Inflammatory macrophage (primary cell): ENCODE data around the gene ABCD1.
"Not testable (repeated sequence)": the region's sequence is repeated elsewhere in the genome, so short reads cannot be mapped to it uniquely, and the experiment has no call there.

ENCODE experiments used
- DNase-seq, 2 donors: peaks; one replicate each; pipeline ENCODE4 v3.0.0-alpha.2; 2020 to 2022

ABCD1 gene

DNA sequence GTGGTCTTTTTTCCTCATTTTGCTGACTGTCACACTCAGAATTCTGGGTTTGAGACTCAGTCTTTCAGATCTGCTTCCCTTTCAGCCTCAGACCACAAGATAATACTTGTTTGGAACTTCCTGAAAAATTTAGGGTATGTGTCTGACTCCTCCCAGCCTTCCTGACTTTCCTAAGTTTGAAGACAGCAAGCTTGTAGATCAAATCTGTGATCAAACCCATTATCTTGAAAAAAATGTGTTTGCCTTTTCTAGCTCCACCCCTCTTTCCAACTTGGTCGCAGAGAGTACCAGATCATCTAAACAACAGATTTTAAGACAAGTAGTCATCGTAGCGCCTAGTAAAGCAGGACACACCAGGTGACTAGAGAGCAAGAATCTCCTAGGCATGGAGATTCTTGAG, 10.4 kb upstream of the ABCD1 start:
- peak; percentile 18 to 43 for DNase-seq

DNA sequence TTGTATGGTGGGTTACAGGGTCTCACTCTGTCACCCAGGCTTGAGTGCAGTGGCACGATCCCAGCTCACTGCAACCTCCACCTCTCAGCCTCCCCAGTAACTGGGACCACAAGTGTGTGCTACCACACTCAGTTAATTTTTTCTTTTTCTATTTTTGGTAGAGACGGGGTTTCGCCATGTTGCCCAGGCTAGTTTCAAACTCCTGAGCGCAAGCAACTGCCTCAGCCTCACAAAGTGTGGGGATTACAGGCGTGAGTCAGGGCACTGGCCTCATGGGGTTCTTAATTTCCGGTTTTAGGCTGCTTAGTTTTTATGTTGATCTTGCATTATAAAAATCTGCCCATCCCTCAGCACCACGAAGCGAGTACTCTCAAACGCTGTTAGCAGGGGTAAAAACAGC, 7.2 kb upstream of the ABCD1 start:
- no peak for DNase-seq

- no peak for DNase-seq
Measured at GRCh38 chrX:153719238-153719637, 5.4 kb upstream of the ABCD1 start.

DNA sequence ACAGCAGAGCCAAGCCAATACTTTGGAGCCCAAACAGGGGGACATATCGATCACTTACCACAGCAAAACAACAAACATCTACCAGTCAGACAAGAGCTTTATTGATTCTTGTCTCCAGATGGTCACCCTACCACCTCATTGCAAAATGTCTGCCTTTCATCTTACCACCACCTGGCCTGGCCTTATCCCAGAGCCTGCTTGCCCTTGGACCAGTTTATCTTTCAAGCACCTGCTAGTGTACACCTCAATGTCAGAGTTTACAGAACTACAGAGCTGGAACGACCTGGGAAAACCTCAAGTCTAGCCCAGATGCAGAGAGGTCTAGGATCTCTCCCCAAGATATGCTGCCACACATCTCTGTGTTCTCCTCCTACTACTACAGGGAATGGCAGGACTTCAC, 5.0 kb upstream of the ABCD1 start:
- no peak for DNase-seq

GRCh38 chrX:153722704-153723350, 1.8 kb upstream of the ABCD1 start:
- peak; percentile 89 to 95 for DNase-seq

DNA sequence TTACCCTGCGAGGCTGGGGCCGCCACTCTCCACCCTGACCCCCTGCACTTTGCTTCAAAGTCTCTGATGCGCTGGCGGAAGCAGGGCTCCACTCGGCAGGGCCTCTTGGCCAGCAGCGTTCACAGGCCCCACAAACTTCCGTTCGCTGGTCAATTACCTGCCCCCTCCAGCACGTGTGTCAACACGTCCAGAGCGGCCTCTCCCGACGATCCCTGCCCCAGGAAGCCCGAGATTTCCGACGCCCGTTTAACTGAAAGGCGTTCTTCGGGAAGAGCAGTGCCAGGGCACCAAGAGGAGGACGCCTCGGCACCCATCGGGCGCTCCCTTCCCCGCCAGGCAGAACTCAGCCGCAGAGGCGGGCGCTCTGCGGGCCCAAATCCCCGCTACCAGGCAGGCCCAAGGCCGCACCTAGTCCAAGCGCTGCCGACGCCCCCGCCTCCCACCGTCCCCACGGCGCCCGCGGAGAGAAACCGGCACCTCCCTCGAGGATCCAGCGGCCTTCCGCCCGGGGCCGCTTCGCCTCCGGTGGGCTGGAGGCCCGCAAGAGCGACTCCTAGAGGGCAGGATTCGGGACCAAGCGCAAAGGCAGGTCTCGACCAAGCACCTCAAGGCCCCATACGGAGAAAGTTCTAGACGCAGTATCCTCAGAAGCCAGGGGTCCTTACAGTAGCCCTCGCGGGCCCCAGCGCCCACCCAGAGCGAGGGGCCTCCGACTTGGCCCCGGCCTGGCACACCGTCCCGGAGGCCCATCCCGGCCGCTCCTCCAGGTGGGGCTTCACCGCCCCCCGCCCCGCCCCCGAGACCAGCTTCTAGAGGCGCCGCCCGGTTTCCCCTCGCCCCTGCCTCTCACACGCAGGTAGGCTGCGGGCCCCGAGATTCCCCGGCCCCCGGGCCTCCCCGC, 1.1 kb upstream of the ABCD1 start:
- peak; percentile 8 to 35 for DNase-seq

DNA sequence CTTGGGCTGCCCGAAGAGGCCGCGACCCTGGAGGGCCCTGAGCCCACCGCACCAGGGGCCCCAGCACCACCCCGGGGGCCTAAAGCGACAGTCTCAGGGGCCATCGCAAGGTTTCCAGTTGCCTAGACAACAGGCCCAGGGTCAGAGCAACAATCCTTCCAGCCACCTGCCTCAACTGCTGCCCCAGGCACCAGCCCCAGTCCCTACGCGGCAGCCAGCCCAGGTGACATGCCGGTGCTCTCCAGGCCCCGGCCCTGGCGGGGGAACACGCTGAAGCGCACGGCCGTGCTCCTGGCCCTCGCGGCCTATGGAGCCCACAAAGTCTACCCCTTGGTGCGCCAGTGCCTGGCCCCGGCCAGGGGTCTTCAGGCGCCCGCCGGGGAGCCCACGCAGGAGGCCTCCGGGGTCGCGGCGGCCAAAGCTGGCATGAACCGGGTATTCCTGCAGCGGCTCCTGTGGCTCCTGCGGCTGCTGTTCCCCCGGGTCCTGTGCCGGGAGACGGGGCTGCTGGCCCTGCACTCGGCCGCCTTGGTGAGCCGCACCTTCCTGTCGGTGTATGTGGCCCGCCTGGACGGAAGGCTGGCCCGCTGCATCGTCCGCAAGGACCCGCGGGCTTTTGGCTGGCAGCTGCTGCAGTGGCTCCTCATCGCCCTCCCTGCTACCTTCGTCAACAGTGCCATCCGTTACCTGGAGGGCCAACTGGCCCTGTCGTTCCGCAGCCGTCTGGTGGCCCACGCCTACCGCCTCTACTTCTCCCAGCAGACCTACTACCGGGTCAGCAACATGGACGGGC, 579 bp downstream of the ABCD1 start:
- DNase-seq, result no peak

- DNase-seq, result no peak
Measured at GRCh38 chrX:153725832-153726285, 1.2 kb downstream of the ABCD1 start.

GRCh38 chrX:153726286-153727122, 1.8 kb downstream of the ABCD1 start:
- DNase-seq, result peak; percentile 84 to 86

GRCh38 chrX:153727123-153727931, 2.7 kb downstream of the ABCD1 start:
- peak; percentile 33 to 54 for DNase-seq

GRCh38 chrX:153728095-153728494, 3.4 kb downstream of the ABCD1 start:
- DNase-seq, result no peak

DNA sequence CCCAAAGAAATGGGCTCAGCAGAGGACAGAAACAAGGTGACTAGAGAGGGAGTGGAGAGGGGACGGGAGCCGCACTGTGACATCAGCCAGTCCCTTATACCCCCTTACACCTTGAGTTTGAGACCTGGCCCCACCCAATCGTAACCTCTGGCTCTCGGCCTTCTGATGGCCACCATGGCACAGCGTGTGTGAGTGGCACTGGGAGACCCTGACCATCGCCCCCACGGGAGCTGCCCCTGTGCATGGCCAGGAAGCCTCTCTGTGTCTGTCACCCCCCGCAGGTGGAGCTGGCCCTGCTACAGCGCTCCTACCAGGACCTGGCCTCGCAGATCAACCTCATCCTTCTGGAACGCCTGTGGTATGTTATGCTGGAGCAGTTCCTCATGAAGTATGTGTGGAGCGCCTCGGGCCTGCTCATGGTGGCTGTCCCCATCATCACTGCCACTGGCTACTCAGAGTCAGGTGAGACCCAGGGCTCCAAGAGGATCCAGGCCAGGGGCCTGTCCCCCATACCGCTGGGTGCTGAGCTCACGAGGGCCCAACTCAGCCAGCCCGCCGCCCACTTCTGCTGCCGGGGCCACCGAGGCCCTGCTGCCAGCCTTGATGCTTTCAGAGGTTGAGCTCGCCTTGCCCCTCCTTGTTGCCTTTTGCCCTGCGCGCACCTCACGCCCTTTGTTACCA, 4.4 kb downstream of the ABCD1 start:
- no peak for DNase-seq

- not testable (repeated sequence) for DNase-seq
Measured at GRCh38 chrX:153730115-153730514, 5.5 kb downstream of the ABCD1 start.

- no peak for DNase-seq
Measured at GRCh38 chrX:153731117-153731844, 6.6 kb downstream of the ABCD1 start.

- DNase-seq, result no peak
Measured at GRCh38 chrX:153731845-153732215, 7.2 kb downstream of the ABCD1 start.

DNA sequence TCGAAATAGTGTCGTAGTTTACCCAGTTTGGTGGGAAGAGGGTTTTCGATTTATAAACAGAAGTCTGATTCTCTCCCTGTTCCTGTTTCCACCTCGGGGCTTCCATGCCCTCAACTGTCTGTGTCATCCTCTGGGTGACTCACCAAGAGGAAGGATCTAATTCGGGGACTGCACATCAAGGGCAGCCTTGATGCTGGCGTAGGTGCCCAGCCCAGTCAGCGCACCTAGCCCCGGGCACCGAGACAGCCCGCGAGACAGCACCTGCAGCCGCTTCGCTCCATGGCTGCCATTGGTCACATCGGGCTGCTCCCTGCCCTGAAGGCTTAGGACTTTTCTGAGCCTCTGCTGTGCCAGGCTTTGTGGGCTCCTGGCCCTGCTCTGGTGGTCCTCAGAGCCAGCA, 7.7 kb downstream of the ABCD1 start:
- DNase-seq, result peak; percentile 63 to 81

GRCh38 chrX:153733651-153734240, 9.1 kb downstream of the ABCD1 start:
- DNase-seq, result no peak

GRCh38 chrX:153734871-153735270, 10.2 kb downstream of the ABCD1 start:
- DNase-seq, result no peak

GRCh38 chrX:153735274-153735673, 10.6 kb downstream of the ABCD1 start:
- DNase-seq, result no peak
